Measurements from ENCODE around the gene SHF. TPM values are rescaled to one million over a fixed set of nuclear protein-coding genes. Genes with fewer than 3 reads are reported as not detected.

Gene SHF
- total RNA-seq, 1 donor from 2014 or later: 32.2 TPM

GRCh38 chr15:45186771-45187577 lies 792 bp downstream of the SHF start:
- peaks cover 55% of the 10 kb centered on the region for H3K79me2 ChIP-seq (ENCODE audit: low read depth)
- Mint-ChIP-seq H3K27me3 (ENCODE audit: insufficient read depth, low read depth) (peaks cover 14% of the 10 kb centered on the region), H3K4me1 (peaks cover 49% of the 10 kb centered on the region), H3K4me3 (peak overlapping the region; percentile 99), H3K36me3 (peaks cover 14% of the 10 kb centered on the region), H3K27ac (peak overlapping the region; percentile 98), H3K9me3 (no peaks in the 10 kb centered on the region)
- no peaks in the 10 kb centered on the region for H3K36me3 ChIP-seq
- H3F3A ChIP-seq (ENCODE audit: low read depth): peaks cover 9% of the 10 kb centered on the region
- no peak overlapping the region for H3K27ac ChIP-seq
- peak; percentile 81 for DNase-seq (ENCODE audit: low spot score)
- peak overlapping the region; percentile 66 for H3K4me3 ChIP-seq
- no peak overlapping the region for H2AFZ ChIP-seq (replicated peaks)
- peak overlapping the region; percentile 87 for H3K4me2 ChIP-seq
- no peaks in the 10 kb centered on the region for H3K9me3 ChIP-seq (ENCODE audit: low read depth)
- peaks cover 32% of the 10 kb centered on the region for H3K27me3 ChIP-seq
- no peak for TF ChIP-seq EZH2phosphoT487 (IDR thresholded peaks at IDR 0.05)
- TF ChIP-seq EZH2 (IDR thresholded peaks at IDR 0.05): no peak
- no peak for TF ChIP-seq CTCF (IDR thresholded peaks at IDR 0.05)
- peak overlapping the region; percentile 41 for H3K9ac ChIP-seq
- peaks cover 42% of the 10 kb centered on the region for H3K4me1 ChIP-seq
- H4K20me1 ChIP-seq (ENCODE audit: low read depth): peaks cover 51% of the 10 kb centered on the region

- Histone ChIP-seq H2AFZ (replicated peaks) (no peak overlapping the region), H3K9ac (no peak overlapping the region), H3K4me2 (peak overlapping the region; percentile 87), H3K36me3 (no peaks in the 10 kb centered on the region), H3K4me3 (peak overlapping the region; percentile 66), H3K9me3 (ENCODE audit: low read depth) (no peaks in the 10 kb centered on the region), H3K27me3 (peaks cover 32% of the 10 kb centered on the region), H3K4me1 (peaks cover 44% of the 10 kb centered on the region), H3K27ac (no peak overlapping the region), H3F3A (ENCODE audit: low read depth) (peaks cover 9% of the 10 kb centered on the region), H3K79me2 (ENCODE audit: low read depth) (peaks cover 63% of the 10 kb centered on the region), H4K20me1 (ENCODE audit: low read depth) (peaks cover 59% of the 10 kb centered on the region)
- peak overlapping the region; percentile 27 for H3K27ac Mint-ChIP-seq
- peaks cover 15% of the 10 kb centered on the region for H3K27me3 Mint-ChIP-seq (ENCODE audit: insufficient read depth, low read depth)
- H3K9me3 Mint-ChIP-seq: no peaks in the 10 kb centered on the region
- H3K4me1 Mint-ChIP-seq: peaks cover 54% of the 10 kb centered on the region
- DNase-seq (ENCODE audit: low spot score): no peak
- peaks cover 19% of the 10 kb centered on the region for H3K36me3 Mint-ChIP-seq
- TF ChIP-seq EZH2phosphoT487 (IDR thresholded peaks at IDR 0.05) (no peak), CTCF (IDR thresholded peaks at IDR 0.05) (no peak), EZH2 (IDR thresholded peaks at IDR 0.05) (no peak)
- H3K4me3 Mint-ChIP-seq: peak overlapping the region; percentile 99
These were observed 1.6 kb downstream of the SHF start for GRCh38 chr15:45185903-45186770.

- H3K4me2 ChIP-seq: peak overlapping the region; percentile 87
- Mint-ChIP-seq H3K27me3 (ENCODE audit: insufficient read depth, low read depth) (peaks cover 12% of the 10 kb centered on the region), H3K4me3 (peak overlapping the region; percentile 99), H3K27ac (peak overlapping the region; percentile 27), H3K9me3 (peaks cover under 1% of the 10 kb centered on the region), H3K4me1 (peaks cover 51% of the 10 kb centered on the region), H3K36me3 (peaks cover 24% of the 10 kb centered on the region)
- H3K27ac ChIP-seq: no peak overlapping the region
- H3K36me3 ChIP-seq: no peaks in the 10 kb centered on the region
- no peak for DNase-seq (ENCODE audit: low spot score)
- H3K9ac ChIP-seq: no peak overlapping the region
- no peak for TF ChIP-seq EZH2phosphoT487 (IDR thresholded peaks at IDR 0.05)
- TF ChIP-seq CTCF (IDR thresholded peaks at IDR 0.05): no peak
- no peak for TF ChIP-seq EZH2 (IDR thresholded peaks at IDR 0.05)
- H4K20me1 ChIP-seq (ENCODE audit: low read depth): peaks cover 68% of the 10 kb centered on the region
- no peak overlapping the region for H2AFZ ChIP-seq (replicated peaks)
- peaks cover 44% of the 10 kb centered on the region for H3K4me1 ChIP-seq
- peaks cover 73% of the 10 kb centered on the region for H3K79me2 ChIP-seq (ENCODE audit: low read depth)
- H3K4me3 ChIP-seq: no peak overlapping the region
- peaks cover 9% of the 10 kb centered on the region for H3F3A ChIP-seq (ENCODE audit: low read depth)
- H3K27me3 ChIP-seq: peaks cover 23% of the 10 kb centered on the region
- H3K9me3 ChIP-seq (ENCODE audit: low read depth): no peaks in the 10 kb centered on the region
These were observed 2.5 kb downstream of the SHF start for GRCh38 chr15:45185069-45185779.
